Frontal cortex (tissue), 4 donors: Measurements from ENCODE around the gene ATG2B. TPM values are rescaled to one million over a fixed set of nuclear protein-coding genes. Genes with fewer than 3 reads are reported as not detected.

Experiments
- DNase-seq, 2 donors: peaks; one replicate each; pipeline ENCODE4 v3.0.0; 2012; ENCODE audit warnings: low spot score in 2 of 2
- FAIRE-seq: peaks from 2 replicates; lab custom pipeline; 2012; peaks lifted over from hg19 to GRCh38; lab: Jason Lieb, UNC
- total RNA-seq: library from RNA; depleted of rRNA; stranded (reverse); fragments of >200 nt; gene quantifications from one replicate; pipeline ENCODE4 v1.2.3, GENCODE V29; 2014
- donor health status: control.
- donor health status: control.
- donor health status: control.

ATG2B gene
- total RNA-seq, 1 donor from 2014 or later, result 36.3 TPM

DNA sequence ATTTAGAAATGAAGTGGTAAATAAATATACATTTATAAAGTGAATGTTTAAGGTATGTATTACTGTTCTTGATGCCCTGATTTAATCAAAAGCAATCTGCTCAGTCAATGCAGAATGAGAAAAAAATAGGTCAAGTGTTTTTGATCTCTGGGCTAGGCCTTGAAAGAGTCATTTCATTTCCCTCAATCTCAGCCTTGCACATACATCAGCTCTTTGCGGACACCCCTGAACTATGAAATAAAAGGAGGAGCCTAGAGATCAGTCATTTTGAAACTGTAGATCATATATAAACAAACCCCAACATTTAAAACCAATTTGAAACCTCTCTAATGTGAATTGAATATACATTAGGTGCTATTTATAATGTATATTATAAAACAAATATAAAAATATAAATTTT is 42.5 kb downstream of the ATG2B start:
- DNase-seq (no peak), FAIRE-seq (peak; percentile 30)

DNA sequence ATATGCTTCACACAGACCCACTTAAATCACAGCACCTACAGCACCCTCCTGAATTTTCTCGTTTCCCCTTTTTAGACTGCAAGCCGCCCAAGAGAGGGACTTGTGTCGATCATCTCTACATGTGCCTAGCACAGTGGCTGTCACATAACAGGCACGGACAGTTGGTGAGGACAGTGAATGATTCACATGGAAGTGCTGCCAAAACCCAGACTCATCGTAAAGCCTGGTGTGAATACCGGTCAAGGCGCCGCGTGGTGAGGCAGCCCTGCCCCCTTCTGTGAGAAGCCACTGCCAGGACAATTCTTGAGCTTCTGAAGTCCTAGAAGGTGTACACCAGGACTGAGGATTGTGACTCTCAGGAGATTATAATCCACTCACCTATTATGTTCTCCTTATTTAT is 44.3 kb downstream of the ATG2B start:
- DNase-seq, result no peak
- FAIRE-seq, result no peak

DNA sequence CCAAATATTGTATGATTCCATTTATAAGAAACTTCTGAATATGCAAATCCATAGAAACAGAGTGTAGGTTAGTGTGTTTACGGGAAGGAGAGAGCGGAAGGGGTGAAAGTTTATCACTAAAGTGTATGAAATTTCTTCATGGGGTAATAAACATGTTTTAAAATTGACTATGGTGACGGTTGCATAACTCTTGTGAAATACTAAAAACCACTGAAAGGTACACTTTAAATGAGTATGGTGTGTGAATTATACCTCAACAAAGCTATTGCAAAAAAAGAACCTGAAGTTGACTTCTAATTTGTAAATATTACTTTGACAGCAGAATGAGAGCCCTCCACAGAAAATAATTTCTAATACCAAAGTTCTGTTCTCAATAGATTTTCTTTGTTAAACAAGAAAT is 47.1 kb downstream of the ATG2B start:
- DNase-seq (no peak), FAIRE-seq (no peak)

DNA sequence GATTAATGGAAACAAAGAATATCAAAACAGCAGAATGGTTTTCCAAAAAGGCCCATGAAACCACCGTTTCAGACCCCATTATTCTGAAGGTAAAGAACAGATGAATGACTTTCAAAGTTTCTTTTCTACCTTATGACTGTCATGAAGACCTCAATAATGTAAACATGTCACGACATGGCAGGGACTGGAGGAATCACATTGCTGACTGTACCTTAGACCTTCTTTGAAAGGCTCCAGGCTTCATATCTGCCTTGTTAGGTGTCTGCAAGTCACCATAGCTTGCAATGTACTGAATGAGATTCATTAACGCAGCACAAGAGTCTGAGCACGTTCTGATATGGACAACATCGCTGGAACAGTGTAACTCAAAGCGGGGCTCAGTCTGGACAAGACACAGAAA is 52.2 kb downstream of the ATG2B start:
- DNase-seq (no peak), FAIRE-seq (no peak)

DNA sequence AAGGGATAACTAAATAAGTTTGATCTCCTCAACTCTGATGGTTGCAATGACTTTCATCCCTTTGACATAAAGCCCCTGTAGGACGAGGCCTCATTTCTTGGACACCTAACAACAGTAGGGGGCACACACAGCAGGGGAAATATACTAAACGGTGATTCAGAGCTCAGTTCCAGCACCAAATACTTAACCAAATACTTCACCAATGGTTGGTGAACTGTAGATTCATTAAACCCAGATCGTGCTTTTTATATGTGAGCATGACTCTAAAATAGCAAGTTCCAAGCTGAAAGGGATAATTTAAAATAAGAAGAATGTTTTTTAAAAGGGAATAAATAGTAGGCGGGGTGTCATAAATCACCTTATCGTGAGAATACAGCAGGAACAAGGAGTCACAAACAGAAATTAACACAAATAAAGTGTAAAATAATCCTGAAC is 53.2 kb downstream of the ATG2B start:
- no peak for FAIRE-seq
- no peak for DNase-seq

DNA sequence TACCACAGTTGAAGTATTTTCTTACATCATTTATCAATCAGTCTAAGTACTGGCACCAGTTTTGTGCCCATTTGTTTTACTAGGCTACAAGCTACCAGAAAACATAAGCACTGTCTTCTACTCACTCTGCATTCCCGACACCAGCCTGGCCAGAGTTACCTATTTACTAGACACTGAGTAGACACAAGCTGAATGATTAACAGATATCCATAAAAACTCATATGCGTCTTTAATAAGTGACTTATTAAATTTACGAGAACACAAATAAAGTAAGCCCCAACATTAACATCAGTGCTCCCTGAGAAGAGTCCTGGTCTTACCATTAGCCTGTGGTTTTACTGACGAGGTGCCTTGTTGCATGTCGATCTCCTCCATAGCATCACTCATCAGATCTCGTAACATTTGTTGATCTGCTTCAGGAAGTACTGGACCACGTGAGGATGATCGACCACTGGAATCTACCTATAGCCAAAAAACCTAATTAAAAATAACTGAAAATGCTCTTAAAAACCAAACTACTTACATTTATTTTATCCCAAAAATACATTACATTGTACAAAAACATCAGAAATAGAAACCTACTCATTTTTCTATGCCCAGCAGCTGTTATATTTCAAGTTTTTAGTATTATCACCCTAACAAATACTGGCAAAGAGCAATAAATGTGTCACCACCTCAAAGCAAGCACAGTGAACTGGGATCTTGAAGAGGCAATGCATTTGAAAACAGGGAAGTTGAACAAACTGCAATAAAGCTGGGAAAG is 53.8 kb downstream of the ATG2B start:
- FAIRE-seq, result no peak

DNA sequence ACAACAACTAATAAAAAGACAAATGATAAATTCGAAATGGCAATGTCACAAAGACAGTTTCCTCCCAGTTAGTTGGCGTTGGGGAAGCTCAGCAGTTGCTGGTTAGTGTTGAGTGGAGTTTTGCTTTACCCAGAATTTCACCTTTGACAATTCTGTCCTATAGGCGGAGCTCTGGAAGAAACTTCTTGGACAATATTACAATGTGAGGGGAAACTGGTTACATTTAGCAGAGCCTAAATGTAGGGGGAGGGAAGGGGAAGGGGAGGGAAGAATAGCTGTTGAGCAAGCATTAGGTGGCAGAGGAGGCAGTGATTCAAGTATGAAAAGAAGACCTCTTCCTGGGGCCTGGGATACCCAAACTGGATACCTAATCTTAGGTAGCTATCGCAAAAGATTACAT is 55.7 kb downstream of the ATG2B start:
- no peak for FAIRE-seq

More for the DNA sequence above, 53.8 kb downstream of the ATG2B start:
- no peak for DNase-seq

DNA sequence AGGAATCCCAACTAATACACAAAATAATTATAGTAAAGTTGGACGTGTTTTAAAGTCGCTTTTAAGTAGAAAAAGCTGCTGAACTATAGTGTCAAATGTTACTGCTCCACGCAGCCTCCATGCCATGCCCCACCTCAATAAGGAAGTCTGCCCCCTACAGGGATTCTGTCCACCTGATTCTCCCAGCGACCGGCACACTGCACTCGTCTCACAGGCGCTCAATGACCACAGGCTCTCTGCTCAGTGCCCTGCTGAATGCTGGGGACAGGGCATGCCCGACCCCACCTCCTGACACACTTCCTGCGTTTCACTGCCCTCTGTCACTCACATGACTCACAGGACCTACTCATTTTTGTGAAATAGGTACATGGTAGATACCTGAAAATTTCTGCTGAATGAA is 58.2 kb downstream of the ATG2B start:
- FAIRE-seq (no peak), DNase-seq (no peak)

More for the DNA sequence above, 55.7 kb downstream of the ATG2B start:
- DNase-seq, result no peak

DNA sequence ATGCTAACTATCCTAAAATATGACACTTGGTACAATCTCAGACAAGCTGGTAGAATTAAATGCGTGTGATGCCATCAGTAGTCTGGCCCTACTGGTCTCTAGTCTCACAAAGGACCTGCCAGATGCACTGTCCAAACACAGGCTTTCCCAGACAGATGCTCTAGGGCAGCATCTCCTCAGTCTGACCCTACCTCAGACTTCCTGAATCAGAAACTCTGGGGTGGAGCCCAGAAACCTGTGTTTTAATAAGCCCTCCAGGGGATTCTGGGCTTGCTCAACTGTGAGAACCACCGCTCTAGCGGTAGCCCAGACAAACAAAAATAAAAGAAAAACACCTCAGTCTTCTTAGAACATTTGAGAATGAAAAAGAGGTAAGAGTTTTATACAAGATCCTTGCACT is 59.2 kb downstream of the ATG2B start:
- FAIRE-seq (no peak), DNase-seq (no peak)

DNA sequence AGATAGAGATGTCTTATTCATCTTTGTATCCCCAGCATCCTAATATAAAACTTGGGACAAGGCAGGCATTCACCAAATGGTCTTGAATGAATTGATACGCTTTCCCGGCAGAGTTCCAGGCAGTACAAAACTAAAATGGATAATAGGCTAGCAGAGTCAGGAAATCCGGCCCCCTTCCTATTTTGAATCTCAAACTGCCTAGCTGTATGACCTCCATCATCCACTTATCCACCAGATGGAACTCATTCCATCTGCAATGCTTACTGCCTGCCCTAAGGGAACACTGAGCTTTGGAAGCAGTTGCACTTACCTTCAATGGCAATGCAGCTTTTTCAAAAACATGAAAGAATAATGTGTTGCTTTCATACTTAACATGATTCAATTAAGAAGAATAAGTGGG is 63.7 kb downstream of the ATG2B start:
- FAIRE-seq (no peak), DNase-seq (no peak)

DNA sequence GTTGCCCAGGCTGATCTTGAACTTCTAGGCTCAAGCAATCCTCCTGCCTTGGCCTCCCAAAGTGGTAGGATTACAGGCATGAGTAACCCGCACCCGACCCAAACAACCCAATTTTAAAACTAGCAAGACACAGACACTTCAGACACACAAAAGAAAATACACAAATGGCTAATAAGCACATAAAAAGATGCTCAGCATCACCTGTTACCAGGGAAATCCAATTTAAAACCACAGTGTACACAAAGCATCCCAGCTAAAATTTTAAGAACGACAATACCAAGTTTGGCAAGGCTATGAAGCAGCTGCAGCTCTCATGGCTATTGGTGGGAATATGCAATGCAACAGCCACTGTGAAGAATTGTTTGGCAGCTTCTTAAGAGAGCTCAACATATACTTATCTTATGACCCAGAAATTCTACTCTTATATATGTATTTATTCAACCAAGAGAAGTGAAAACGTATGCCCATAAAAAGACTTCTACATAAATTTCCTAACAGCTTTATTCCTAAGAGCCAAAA is 65.1 kb downstream of the ATG2B start:
- no peak for DNase-seq
- FAIRE-seq, result no peak

DNA sequence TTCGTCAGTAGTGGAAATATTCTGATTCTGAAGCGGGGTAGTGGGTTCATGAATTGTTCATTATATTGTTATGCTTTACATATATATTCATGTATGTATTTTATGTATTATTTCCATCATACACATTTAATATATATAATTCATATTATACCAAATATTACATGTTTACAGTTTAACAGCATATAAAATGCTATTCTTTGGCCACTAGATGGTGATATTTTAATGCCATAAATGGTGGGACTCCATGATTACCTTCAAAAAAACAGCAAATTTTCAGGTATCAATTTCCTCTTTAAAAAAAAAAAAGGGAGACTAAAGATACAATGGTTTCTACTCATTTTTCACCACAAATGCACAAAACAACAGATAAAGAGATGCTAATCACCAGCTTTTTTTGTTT is 66.1 kb downstream of the ATG2B start:
- DNase-seq (no peak), FAIRE-seq (peak; percentile 94)

DNA sequence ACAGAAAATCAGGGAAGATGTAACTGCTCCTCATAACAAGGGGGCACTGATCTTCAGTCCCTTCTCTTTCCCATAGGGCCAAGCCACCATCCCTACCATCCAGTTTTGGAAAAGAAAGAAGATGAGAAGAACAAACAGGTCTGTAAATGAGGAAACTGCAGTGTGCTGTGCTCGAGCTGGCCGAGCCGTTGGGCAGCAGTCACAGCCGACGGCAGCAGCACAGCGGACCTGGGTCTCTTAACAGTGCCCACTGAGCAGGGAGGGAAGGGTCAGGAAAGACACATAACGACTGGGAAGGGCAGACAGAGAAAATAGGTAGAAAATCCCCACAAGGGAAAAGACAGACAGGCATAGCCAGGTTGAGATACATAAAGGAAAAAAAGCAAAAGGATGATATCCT is 68.9 kb downstream of the ATG2B start:
- DNase-seq, result no peak
- no peak for FAIRE-seq

DNA sequence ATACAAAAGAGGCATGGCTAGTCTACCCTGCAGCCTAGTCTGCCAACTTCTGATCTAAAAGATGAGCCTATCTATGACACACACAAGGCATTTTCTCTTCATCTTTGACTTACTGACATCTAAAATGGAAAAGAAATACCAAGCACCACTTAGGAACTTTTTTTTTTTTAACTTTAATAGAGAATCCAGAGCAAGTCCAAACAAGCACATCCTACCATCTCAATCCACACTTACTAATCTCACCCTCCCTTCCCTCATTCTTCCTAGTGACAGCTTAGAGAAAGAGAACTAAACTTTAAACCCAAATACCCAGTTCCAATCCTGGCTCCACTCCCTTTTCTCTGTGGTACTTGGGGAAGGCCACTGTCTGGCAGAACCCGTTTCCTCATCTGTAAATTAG is 75.3 kb downstream of the ATG2B start:
- no peak for FAIRE-seq

DNA sequence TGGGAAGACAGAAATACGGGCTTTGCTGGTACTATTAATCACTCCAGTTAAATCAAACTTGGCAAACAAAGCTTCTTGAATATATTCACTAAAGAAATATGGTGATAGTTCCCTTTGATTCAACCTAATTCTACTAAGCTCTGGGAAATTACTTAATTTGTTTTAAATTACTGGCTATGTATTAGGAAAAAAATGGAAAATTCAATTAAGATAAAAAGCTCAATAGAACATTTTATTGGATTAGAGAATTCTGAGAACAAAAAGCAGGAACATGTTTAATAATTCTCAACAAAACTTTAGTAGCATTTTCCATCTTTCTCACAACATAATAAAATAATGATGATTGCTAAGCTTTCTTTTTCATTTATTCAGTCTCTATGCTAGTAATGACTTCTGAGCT is 76.9 kb downstream of the ATG2B start:
- DNase-seq, result no peak
- FAIRE-seq, result no peak

More for the DNA sequence above, 75.3 kb downstream of the ATG2B start:
- no peak for DNase-seq

DNA sequence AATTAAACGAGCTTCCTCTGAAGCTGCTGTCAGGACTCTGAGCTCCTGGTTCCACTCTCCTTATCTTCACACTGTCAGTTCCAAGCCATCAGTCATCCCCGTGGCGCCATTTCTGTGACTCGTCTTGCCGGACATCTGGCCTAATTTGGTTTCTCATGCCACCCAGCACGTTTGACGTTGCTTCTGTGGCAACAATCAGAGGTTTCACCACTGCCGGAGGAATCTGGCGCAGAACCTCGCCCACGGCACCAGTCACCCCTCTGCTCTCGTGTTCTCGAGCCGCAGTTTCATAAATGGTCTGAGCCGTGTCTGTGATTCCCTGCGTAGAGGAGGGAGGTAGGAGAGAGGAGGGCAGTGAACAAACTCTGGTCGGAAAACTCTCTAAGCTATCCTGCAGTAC is 77.5 kb downstream of the ATG2B start:
- no peak for FAIRE-seq
- DNase-seq, result no peak

DNA sequence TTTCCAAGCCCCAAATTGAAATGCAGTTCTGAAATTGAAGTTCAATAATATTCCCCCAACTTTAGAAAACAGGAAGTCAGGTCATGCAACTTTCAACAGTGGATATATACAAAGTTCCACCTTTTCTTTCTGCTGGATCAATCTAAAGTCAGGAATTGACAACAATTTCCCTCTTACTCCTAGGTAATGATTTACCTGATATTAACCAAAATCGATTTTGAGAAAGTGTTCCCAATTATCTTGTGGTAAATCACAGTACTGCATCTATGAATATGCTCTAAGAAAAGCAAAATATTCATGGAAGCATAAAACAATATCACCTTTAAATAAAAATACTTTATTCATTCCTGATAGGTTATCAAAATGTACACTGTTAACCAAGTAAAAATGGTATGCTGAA is 78.7 kb downstream of the ATG2B start:
- FAIRE-seq, result no peak

DNA sequence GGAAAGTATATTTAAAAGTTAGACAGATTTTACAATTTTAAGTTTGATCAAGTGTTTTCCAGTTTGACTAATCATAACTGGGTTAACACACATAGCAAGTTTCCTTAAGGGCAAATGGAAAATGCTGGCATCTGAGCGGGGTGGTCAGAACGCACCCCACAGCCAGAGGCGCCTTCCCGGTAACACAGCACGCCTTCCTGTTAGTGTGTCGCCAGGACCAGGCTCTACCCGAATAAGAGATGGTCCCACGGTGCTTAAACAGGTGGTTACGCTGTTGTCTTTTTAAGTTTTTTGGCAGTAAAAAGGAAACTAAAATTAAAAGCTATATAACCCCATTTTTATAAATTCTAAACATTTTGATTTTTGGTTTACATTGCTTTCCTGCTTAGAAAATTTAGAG is 79.1 kb downstream of the ATG2B start:
- FAIRE-seq, result no peak
- DNase-seq, result no peak

More for the DNA sequence above, 78.7 kb downstream of the ATG2B start:
- no peak for DNase-seq

DNA sequence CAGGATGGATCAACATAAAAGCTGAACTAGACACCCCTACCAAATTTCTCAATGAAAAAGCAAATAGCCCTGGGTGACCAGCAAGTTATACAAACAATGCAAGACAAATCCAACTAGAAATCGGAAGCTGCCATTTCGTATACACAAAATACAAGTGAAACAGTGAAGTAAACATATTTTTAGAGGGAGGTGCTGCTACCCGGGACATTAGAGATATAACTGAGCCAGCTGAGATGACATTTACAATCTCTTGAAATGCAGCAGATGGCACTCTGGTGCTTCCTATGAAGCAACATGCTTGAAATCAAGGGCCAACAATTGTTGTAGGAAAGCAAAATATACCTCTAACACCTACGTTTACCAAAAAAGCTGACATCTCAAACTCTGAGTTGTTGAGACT is 81.7 kb downstream of the ATG2B start:
- DNase-seq (no peak), FAIRE-seq (no peak)

DNA sequence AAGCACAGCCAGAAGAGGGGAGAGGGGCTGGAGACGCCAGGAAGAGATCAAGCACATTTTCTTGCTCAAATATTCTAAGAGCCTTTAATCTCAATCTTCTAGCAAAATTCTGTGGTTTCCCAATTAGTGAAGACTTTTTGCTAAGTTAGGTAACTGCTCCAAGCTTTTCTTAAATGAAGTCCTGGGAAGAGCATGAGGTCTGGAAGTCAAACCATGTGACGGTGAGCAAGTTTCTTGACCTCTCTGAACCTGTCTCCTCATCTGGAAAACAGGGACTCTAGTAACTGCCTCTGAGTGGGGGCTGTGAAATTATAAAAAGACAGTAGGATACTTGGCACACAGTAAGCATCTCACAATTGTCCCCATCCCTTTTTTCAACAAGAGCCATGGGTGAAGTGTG is 83.0 kb downstream of the ATG2B start:
- no peak for DNase-seq
- FAIRE-seq, result no peak

DNA sequence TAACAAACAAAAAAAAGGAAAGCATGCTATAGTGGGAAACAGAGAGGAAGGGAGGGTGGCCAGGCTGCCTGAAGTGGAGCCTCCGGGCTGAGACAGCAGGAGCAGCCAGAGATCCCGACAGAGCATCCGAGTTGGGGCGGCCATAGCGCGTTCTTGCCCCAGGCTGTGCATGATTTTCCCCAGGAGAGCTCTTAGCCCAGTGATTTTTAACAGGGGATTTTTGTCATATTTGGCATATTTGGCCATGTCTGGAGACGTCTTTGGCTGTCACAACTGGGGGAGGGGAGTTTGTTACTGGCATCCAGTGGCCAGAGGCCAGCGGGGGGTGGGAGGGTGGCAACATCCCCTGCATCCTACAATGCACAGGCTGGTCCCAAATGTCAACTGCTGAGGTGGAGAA is 83.6 kb downstream of the ATG2B start:
- FAIRE-seq, result no peak

DNA sequence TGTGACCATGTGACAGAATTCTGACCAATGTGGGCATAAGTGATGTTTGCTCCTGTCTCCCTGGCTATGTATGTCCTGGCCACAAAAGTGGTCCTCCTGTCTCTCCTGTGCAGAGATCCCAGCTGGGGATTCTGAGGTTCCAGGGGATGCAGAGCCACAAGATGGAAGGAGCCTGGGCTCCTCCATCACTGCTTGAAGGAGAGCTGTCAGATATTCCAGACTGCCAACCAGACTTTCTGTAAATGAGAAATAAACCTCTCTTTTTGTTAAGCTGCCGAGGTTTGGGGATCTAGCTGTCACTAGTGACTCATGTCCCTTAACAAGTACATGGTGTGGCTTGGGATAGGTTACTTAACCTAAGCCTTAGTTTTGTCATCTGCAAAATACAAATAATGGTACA is 85.3 kb downstream of the ATG2B start:
- no peak for FAIRE-seq
- no peak for DNase-seq

More for the DNA sequence above, 83.6 kb downstream of the ATG2B start:
- no peak for DNase-seq
